Activated CD4-positive, alpha-beta T cell treated with anti-CD3 and anti-CD28 coated beads, Interleukin-2, amount 50 U/mL, for 4 hours (primary cell): ENCODE measurements around the gene GAK.

Source experiments
- DNase-seq, 2 experiments: peaks; one replicate each; pipeline ENCODE4 v3.0.0-alpha.2; 2020

The GAK gene

GRCh38 chr4:964346-965025, 32.4 kb upstream of the GAK start:
- no peak for DNase-seq

GRCh38 chr4:963276-964225, 31.4 kb upstream of the GAK start:
- no peak for DNase-seq

GRCh38 chr4:962231-963208, 30.4 kb upstream of the GAK start:
- no peak for DNase-seq

- no peak for DNase-seq
These were observed 29.5 kb upstream of the GAK start for GRCh38 chr4:961351-962230.

GRCh38 chr4:960636-961350, 28.7 kb upstream of the GAK start:
- DNase-seq = no peak

DNA sequence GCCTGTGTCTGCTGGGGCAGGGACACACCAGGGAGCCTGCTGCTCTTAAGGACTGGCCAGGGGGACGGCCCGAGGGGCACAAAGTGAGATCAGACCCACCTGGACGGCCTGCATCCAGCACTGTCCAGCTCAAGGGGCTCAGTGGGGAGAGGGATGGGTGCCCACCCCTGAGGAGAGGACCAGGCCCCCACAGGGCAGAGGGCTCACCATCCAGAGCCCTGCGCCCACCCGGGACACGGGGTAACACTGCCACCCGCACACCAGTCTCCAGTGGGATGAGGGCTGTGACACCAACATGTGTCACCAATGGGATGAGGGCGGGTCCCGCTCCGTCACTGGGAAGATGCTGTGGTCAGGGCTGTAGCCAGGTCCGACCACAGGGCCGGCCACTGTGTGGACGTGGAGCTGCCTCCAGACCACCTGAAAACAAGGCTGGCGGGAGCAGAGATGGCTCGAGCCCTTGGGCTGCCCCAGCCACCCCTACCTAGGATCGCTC, 28.1 kb upstream of the GAK start:
- DNase-seq = no peak

DNA sequence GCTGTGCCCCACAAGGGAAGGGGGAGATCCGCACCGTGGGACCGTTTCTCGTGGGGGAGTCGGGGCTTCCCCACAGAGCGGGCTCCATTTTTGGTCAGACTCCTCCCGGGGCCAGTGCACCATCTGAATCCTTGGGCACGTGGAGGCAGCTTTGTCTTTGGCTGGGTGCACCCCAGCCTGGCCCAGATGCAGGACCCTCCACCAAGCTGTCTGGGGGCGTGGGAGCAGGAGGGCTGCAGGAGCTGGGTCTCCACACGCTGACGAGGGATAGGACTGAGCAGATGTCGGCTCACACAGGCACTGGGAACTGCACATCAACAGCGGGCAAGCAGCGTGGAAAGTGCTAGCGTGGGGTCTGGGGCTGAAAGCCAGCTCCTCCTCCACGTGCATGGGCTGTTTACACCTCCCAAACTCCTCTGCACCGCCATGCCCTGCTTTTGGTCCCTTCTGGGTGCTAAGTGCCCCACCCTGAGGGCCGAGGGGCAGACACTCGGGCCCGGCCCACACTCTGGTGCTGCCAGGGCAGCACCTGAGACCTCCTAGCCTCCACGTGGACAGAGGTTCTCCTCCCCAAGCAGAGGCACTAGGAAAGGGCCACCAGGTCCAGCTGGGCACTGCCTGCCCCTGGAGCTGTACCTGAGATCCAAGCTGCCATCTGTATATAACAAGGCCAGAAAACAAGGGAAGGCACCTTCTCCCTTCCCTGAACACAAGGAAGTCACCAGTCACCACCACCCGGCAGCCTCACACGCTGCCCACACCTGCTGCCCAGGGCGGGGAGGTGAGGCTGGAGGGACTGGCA, 27.4 kb upstream of the GAK start:
- no peak for DNase-seq

DNA sequence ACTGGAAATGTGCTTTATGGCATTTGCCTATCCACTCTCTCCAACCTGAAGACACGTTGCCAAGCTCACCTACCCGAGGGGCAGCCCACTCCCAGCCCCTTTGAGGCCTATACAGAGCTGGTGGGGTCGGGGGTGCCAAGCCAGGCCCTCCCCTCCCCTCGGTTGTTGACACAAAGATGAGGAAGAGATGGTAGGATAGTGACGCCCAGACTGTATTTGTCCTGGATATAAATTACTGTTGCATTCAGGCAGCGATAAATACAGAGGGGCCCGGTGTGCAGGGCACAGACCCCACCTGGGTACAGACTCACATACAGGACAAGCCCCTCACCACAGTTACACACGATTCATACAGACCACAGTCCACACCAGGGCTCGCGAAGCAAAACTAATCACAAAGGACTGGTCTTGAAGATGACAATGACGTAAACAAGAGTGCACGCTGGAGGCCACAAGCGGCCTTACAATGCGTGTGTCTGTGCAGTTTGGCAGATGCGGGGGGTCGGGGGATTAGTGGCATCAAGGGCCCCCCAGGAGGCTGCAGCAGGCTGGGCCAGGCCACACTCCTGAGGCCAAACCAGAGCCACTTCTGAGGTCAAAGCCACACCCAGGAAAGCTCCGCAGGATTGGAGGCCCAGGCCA, 26.7 kb upstream of the GAK start:
- DNase-seq = no peak

- no peak for DNase-seq
These were observed 26.2 kb upstream of the GAK start for GRCh38 chr4:958314-958665.

- no peak for DNase-seq
These were observed 25.6 kb upstream of the GAK start for GRCh38 chr4:957581-958313.

- DNase-seq = no peak
These were observed 25.1 kb upstream of the GAK start for GRCh38 chr4:957231-957580.

DNA sequence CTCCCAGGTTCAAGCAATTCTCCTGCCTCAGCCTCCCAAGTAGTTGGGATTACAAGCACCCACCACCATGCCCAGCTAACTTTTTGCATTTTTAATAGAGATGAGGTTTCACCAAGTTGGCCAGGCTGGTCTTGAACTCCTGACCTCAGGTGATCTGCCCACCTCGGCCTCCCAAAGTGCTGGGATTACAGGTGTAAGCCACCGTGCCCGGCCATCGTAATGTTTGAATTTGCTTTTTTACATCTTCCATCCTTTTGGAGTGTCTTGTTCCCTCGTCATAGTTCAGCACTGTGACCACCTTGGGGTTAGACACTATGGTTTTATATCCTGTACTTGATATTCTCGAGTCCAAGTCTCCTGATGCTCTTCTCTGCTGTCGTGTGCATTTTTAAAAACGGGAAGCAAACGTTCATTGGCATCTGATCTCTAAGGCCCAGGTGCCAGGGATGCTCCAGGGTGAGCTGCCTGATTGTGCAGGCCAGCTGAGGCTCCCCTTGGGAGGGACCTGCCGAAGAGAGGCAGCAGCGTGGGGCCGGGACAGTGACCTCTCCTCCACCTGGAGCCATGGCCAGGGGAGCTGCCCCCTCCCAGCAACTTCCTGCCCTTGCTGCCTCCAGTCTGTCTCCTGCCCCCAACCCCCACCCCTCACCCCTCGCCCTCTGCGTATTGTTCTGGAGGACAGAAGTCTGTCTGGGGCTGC, 24.6 kb upstream of the GAK start:
- no peak for DNase-seq

GRCh38 chr4:955931-956381, 23.8 kb upstream of the GAK start:
- no peak for DNase-seq

DNA sequence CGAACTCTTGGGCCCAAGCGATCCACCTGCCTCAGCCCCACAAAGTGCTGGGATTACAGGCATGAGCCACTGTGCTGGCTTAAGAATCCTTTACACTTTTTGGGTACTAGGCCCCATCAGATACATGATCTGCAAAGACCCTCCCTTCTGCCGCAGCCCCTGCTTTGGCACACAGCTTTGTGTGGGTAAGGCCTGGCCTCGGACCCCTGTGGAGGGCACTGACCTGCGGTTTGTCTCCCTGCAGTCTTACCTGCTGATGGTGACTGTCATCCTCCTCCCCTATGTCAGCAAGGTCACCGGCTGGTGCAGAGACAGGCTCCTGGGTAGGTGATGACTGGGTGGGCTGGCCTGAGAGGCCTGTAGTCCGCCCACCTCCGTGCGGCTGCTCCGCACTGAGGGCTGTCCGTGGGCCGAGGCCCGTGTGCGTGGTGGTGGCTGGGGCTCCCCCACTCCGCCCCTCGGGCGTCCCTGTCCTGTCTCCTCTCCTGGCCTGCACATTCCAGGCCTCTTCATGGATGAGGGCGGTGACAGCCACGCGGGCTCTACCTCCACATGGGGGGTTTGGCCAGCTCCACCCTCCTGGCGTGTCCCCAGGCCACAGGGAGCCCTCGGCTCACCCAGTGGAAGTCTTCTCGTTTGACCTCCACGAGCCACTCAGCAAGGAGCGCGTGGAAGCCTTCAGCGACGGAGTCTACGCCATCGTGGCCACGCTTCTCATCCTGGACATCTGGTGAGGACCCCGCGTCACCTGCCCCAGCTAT, 23.2 kb upstream of the GAK start:
- DNase-seq = no peak

- DNase-seq = no peak
These were observed 22.3 kb upstream of the GAK start for GRCh38 chr4:954211-955020.

- no peak for DNase-seq
These were observed 21.4 kb upstream of the GAK start for GRCh38 chr4:953574-953915.
